CD8-positive, alpha-beta memory T cell (primary cell): ENCODE measurements around the gene SLC25A21. TPM values are rescaled to one million over a fixed set of nuclear protein-coding genes. Genes with fewer than 3 reads are reported as not detected.

Experiments
- CTCF ChIA-PET: fragments of 350-600 bp; sonication (Branson Sonifier 250); formaldehyde crosslinking; loops from one replicate; lab custom pipeline; 2021; ENCODE audit warnings: antibody characterized with exemption; lab: Charles Lee
- POLR2A ChIA-PET: fragments of 350-600 bp; sonication (Branson Sonifier 250); formaldehyde crosslinking; loops from one replicate; lab custom pipeline; 2021; ENCODE audit warnings: antibody characterized with exemption; lab: Charles Lee
- DNase-seq, 5 donors: peaks; one replicate each; pipeline versions ENCODE4 v3.0.0 to v3.0.0-alpha.2; 2020 to 2022; ENCODE audit warnings: mixed read lengths in 1 of 5
- H3K27ac ChIP-seq: one replicate; pipeline ENCODE4 v1.7.0; 2013; ENCODE audit warnings: low read depth, mild to moderate bottlenecking, low read length, moderate library complexity
- H3K27me3 ChIP-seq: 2 replicates; pipeline ENCODE4 v1.7.0; 2013; ENCODE audit warnings: low read length, mild to moderate bottlenecking; ENCODE audit not compliant: insufficient read depth, poor library complexity, severe bottlenecking
- H3K36me3 ChIP-seq: 2 replicates; pipeline ENCODE4 v1.7.0; 2013; ENCODE audit warnings: mild to moderate bottlenecking, low read length, moderate library complexity; ENCODE audit not compliant: insufficient read depth
- H3K4me1 ChIP-seq: 2 replicates; pipeline ENCODE4 v1.7.0; 2013; ENCODE audit warnings: mild to moderate bottlenecking, low read length, moderate library complexity; ENCODE audit not compliant: insufficient read depth
- H3K4me3 ChIP-seq: 2 replicates; pipeline ENCODE4 v1.7.0; 2013; ENCODE audit warnings: mild to moderate bottlenecking, low read length
- H3K9me3 ChIP-seq: 2 replicates; pipeline ENCODE4 v1.7.0; 2013; ENCODE audit warnings: mild to moderate bottlenecking, low read length
- H3K27ac Mint-ChIP-seq, 8 donors: one replicate each; pipeline ENCODE4 v1.8.0; 2020 to 2021; ENCODE audit warnings: mixed read lengths in 8 of 8, mild to moderate bottlenecking in 6 of 8, inconsistent platforms in 3 of 8, moderate library complexity in 3 of 8
- H3K27me3 Mint-ChIP-seq, 2 donors: one replicate each; pipeline ENCODE4 v1.8.0; 2020 to 2021; ENCODE audit warnings: mixed read lengths in 2 of 2, mild to moderate bottlenecking in 1 of 2, moderate library complexity in 1 of 2
- H3K36me3 Mint-ChIP-seq, 3 donors: one replicate each; pipeline ENCODE4 v1.8.0; 2020 to 2021; ENCODE audit warnings: mixed read lengths in 3 of 3, inconsistent platforms in 1 of 3, mild to moderate bottlenecking in 1 of 3
- H3K4me1 Mint-ChIP-seq, 3 donors: one replicate each; pipeline ENCODE4 v1.8.0; 2020 to 2021; ENCODE audit warnings: mixed read lengths in 3 of 3, inconsistent platforms in 1 of 3, mild to moderate bottlenecking in 1 of 3
- H3K4me3 Mint-ChIP-seq, 7 donors: one replicate each; pipeline ENCODE4 v1.8.0; 2020 to 2021; ENCODE audit warnings: mixed read lengths in 7 of 7, mild to moderate bottlenecking in 6 of 7, moderate library complexity in 4 of 7, inconsistent platforms in 2 of 7
- H3K9me3 Mint-ChIP-seq, 5 donors: one replicate each; pipeline ENCODE4 v1.8.0; 2020 to 2022; ENCODE audit warnings: mixed read lengths in 5 of 5, mild to moderate bottlenecking in 3 of 5, moderate library complexity in 2 of 5, inconsistent platforms in 1 of 5
- polyA plus RNA-seq: library from polyadenylated mRNA; unstranded; fragments of 300-500 nt; fragmentation: Illumina TruSeq; gene quantifications from one replicate; pipeline ENCODE4 v1.2.3, GENCODE V29; 2021
- total RNA-seq, 2 experiments: library from RNA; stranded (reverse); gene quantifications; one replicate each; pipeline ENCODE4 v1.2.3, GENCODE V29; 2021

SLC25A21 gene
- total and polyA plus RNA-seq, 3 experiments from 2014 or later, result not detected

DNA sequence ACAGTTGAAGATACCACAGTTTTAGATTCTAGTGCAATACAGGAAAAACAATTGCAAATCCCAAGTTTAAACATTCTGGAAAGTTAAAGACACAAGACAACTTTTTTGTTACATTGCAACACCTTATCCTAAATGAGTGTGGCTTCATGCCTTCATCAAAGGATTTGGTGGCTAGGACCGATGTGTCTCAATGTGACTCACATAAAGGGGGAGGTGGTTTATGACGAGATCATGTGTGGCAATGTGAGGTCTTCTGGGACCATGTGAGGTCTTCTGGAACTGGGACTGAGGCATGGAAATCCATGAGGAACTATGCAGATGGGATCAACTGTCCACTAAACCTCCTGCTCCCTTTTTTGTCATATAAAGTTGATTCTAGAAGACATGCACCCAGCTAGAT lies 344.5 kb downstream of the SLC25A21 start:
- H3K36me3 Mint-ChIP-seq, result peaks cover 0 to 2% (median 0%) of the 10 kb centered on the region in 3 donors
- CTCF ChIA-PET, result no interaction called here
- POLR2A ChIA-PET, result no interaction called here
- no peaks in the 10 kb centered on the region for H3K9me3 ChIP-seq
- H3K36me3 ChIP-seq, result no peaks in the 10 kb centered on the region
- H3K27me3 ChIP-seq, result no peaks in the 10 kb centered on the region
- DNase-seq, result no peak
- H3K4me3 ChIP-seq, result no peak overlapping the region
- no peaks in the 10 kb centered on the region for H3K4me1 Mint-ChIP-seq
- H3K4me3 Mint-ChIP-seq, result no peak overlapping the region
- no peaks in the 10 kb centered on the region for H3K4me1 ChIP-seq
- H3K27me3 Mint-ChIP-seq, result no peaks in the 10 kb centered on the region
- no peak overlapping the region for H3K27ac Mint-ChIP-seq
- H3K27ac ChIP-seq, result no peak overlapping the region
- H3K9me3 Mint-ChIP-seq, result peaks cover 2 to 9% (median 3%) of the 10 kb centered on the region in 5 donors

DNA sequence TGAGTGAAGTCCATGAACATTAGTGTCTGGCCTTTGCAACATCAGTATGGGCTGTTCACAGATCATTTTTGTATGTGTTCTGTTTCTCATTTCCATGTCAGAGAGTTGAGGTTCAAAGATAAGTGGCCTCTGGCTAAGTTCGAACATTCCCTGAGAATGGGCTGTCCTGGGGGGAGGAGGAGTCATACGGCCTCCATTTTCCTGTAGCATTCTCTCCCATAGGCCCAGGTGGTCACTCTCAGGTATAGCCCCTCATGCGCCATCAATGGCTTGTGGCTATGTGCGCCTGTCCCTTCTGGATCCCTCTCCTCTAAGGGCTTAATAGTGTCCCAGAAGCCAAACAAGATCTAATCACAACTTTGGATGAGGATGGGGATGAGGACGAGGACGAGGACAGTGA lies 345.8 kb downstream of the SLC25A21 start:
- POLR2A ChIA-PET, result no interaction called here
- Histone ChIP-seq H3K27me3 (no peaks in the 10 kb centered on the region), H3K9me3 (no peaks in the 10 kb centered on the region), H3K27ac (no peak overlapping the region), H3K36me3 (no peaks in the 10 kb centered on the region), H3K4me1 (no peaks in the 10 kb centered on the region), H3K4me3 (no peak overlapping the region)
- CTCF ChIA-PET, result no interaction called here
- no peak for DNase-seq
- Mint-ChIP-seq H3K4me3 (no peak overlapping the region), H3K9me3 (peaks cover 2 to 9% (median 3%) of the 10 kb centered on the region in 5 donors), H3K27me3 (no peaks in the 10 kb centered on the region), H3K27ac (no peak overlapping the region), H3K36me3 (peaks cover 0 to 2% (median 0%) of the 10 kb centered on the region in 3 donors), H3K4me1 (no peaks in the 10 kb centered on the region)

DNA sequence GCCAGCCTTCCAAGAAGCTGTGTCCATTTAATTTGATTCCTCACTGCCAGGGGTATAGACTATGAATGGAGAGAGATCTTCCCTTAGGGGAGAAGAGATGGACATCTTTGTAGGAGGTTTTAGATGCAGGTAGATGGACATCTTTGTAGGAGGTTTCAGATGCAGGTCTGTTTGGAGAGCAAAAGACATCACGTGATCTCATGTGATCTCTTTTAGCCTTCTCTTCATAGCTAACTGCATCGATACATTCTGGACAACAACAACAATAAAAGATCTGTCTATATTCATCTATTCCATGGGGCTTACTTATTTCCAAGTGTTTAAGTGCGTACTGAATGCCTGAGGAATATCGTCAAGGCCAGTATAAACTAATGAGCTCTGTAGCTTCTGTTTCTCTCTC lies 347.6 kb downstream of the SLC25A21 start:
- no peak overlapping the region for H3K4me3 Mint-ChIP-seq
- no peak overlapping the region for H3K27ac Mint-ChIP-seq
- peaks cover 0 to 2% (median 0%) of the 10 kb centered on the region in 3 donors for H3K36me3 Mint-ChIP-seq
- H3K4me3 ChIP-seq, result no peak overlapping the region
- ChIA-PET POLR2A (no interaction called here), CTCF (no interaction called here)
- H3K4me1 Mint-ChIP-seq, result no peaks in the 10 kb centered on the region
- H3K4me1 ChIP-seq, result no peaks in the 10 kb centered on the region
- H3K9me3 Mint-ChIP-seq, result peaks cover 2 to 8% (median 3%) of the 10 kb centered on the region in 5 donors
- H3K9me3 ChIP-seq, result no peaks in the 10 kb centered on the region
- no peak overlapping the region for H3K27ac ChIP-seq
- no peaks in the 10 kb centered on the region for H3K27me3 ChIP-seq
- no peaks in the 10 kb centered on the region for H3K36me3 ChIP-seq
- no peaks in the 10 kb centered on the region for H3K27me3 Mint-ChIP-seq
- DNase-seq, result no peak

DNA sequence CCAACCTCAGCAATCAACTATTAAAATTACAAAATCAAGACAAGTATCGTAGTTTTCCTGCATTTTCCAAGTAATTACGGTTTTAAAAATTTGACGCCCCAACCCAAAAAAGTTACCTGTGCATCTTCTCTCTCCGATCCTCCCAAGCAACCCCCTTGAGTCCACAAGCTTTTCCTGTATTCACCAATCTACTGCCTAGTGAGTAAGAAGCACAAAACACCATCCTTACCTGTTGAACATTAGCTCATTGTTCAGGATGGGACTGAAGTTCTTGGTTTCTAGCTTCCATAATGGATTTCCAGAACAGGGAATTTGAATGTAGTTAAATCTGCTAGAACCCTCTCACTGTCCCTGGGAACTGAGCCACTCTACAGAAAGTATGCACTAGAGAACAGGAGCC lies 348.8 kb downstream of the SLC25A21 start:
- H3K27ac ChIP-seq, result no peak overlapping the region
- H3K4me3 ChIP-seq, result no peak overlapping the region
- no peak overlapping the region for H3K27ac Mint-ChIP-seq
- no peaks in the 10 kb centered on the region for H3K27me3 ChIP-seq
- POLR2A ChIA-PET, result no interaction called here
- no peaks in the 10 kb centered on the region for H3K36me3 ChIP-seq
- peaks cover 0 to under 1% (median 0%) of the 10 kb centered on the region in 3 donors for H3K36me3 Mint-ChIP-seq
- no peaks in the 10 kb centered on the region for H3K9me3 ChIP-seq
- H3K4me1 Mint-ChIP-seq, result no peaks in the 10 kb centered on the region
- H3K27me3 Mint-ChIP-seq, result no peaks in the 10 kb centered on the region
- H3K9me3 Mint-ChIP-seq, result peaks cover 0 to 5% (median 1%) of the 10 kb centered on the region in 5 donors
- no peaks in the 10 kb centered on the region for H3K4me1 ChIP-seq
- CTCF ChIA-PET, result no interaction called here
- H3K4me3 Mint-ChIP-seq, result no peak overlapping the region
- no peak for DNase-seq

- H3K27me3 ChIP-seq, result no peaks in the 10 kb centered on the region
- POLR2A ChIA-PET, result no interaction called here
- H3K27ac ChIP-seq, result no peak overlapping the region
- no peak overlapping the region for H3K27ac Mint-ChIP-seq
- H3K4me3 Mint-ChIP-seq, result no peak overlapping the region
- no peak for DNase-seq
- CTCF ChIA-PET, result no interaction called here
- H3K27me3 Mint-ChIP-seq, result no peaks in the 10 kb centered on the region
- H3K36me3 ChIP-seq, result no peaks in the 10 kb centered on the region
- H3K9me3 Mint-ChIP-seq, result peaks cover 0 to 5% (median 1%) of the 10 kb centered on the region in 5 donors
- H3K4me1 ChIP-seq, result no peaks in the 10 kb centered on the region
- no peaks in the 10 kb centered on the region for H3K4me1 Mint-ChIP-seq
- no peaks in the 10 kb centered on the region for H3K9me3 ChIP-seq
- no peaks in the 10 kb centered on the region for H3K36me3 Mint-ChIP-seq
- no peak overlapping the region for H3K4me3 ChIP-seq
Measured at GRCh38 chr14:36822685-36823084, 349.7 kb downstream of the SLC25A21 start.

DNA sequence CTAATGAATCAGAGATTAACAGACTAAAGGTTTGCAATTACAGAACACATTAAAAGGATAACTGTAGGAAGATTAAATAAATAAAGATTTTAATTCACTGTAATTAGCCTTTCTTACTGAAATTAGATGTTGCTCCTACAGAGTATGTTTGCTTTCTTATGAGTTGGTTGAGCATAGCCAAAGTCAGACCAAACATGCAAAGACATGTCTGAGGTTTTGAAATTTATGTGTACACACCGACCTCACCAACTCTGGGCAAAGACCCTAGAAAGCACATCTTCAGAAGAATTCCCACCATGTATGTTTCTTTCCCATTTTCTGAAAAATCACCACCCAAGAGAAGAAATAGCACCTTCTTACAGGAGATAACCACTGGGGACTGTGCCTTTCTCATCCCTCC lies 351.5 kb downstream of the SLC25A21 start:
- ChIA-PET POLR2A (no interaction called here), CTCF (no interaction called here)
- H3K27me3 Mint-ChIP-seq, result no peaks in the 10 kb centered on the region
- H3K4me3 Mint-ChIP-seq, result no peak overlapping the region
- H3K4me1 Mint-ChIP-seq, result no peaks in the 10 kb centered on the region
- Histone ChIP-seq H3K4me3 (no peak overlapping the region), H3K36me3 (no peaks in the 10 kb centered on the region), H3K27me3 (no peaks in the 10 kb centered on the region), H3K9me3 (no peaks in the 10 kb centered on the region), H3K4me1 (no peaks in the 10 kb centered on the region), H3K27ac (no peak overlapping the region)
- peaks cover 0 to 7% (median 5%) of the 10 kb centered on the region in 5 donors for H3K9me3 Mint-ChIP-seq
- no peak for DNase-seq
- no peaks in the 10 kb centered on the region for H3K36me3 Mint-ChIP-seq
- H3K27ac Mint-ChIP-seq, result no peak overlapping the region

- Histone ChIP-seq H3K27ac (no peak overlapping the region), H3K4me3 (no peak overlapping the region), H3K36me3 (no peaks in the 10 kb centered on the region), H3K4me1 (no peaks in the 10 kb centered on the region), H3K27me3 (no peaks in the 10 kb centered on the region), H3K9me3 (no peaks in the 10 kb centered on the region)
- no peak overlapping the region for H3K27ac Mint-ChIP-seq
- no peaks in the 10 kb centered on the region for H3K27me3 Mint-ChIP-seq
- CTCF ChIA-PET, result no interaction called here
- H3K4me1 Mint-ChIP-seq, result no peaks in the 10 kb centered on the region
- peaks cover 0 to 8% (median 3%) of the 10 kb centered on the region in 5 donors for H3K9me3 Mint-ChIP-seq
- H3K4me3 Mint-ChIP-seq, result no peak overlapping the region
- no peaks in the 10 kb centered on the region for H3K36me3 Mint-ChIP-seq
- POLR2A ChIA-PET, result no interaction called here
- no peak for DNase-seq
Measured at GRCh38 chr14:36820111-36820709, 352.2 kb downstream of the SLC25A21 start.

DNA sequence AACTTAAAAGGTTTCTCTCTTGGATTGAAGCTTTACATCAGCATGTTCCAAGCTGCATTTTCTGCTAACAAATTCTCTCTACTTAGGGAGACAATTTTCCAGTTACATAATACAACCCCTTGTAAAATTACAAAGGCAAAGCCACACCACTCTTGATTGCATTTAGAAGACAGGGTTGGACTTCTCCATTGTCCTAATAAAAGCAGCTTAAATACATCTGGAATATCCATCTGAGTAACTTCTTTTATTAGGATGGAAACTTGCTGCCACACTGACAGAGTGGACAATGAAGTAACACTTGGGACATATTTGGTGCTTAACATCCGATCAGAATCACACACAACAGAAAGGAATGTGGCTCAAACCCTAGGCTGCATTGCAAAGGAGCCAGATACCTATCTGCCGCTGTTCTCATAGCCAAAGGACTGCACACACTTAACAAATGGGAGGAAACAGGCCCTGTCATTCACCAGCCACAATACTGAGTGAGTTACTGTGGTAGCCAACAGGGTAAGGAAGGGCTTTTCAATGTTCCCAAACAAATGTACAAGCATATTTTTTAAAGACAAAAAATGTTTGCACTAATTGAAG lies 353.5 kb downstream of the SLC25A21 start:
- no peaks in the 10 kb centered on the region for H3K4me1 Mint-ChIP-seq
- no peaks in the 10 kb centered on the region for H3K4me1 ChIP-seq
- H3K4me3 ChIP-seq, result no peak overlapping the region
- H3K36me3 ChIP-seq, result no peaks in the 10 kb centered on the region
- H3K27me3 Mint-ChIP-seq, result peaks cover 0 to 1% of the 10 kb centered on the region in 2 donors
- no peak overlapping the region for H3K27ac Mint-ChIP-seq
- ChIA-PET POLR2A (no interaction called here), CTCF (no interaction called here)
- no peak for DNase-seq
- peaks cover 0 to 8% (median 3%) of the 10 kb centered on the region in 5 donors for H3K9me3 Mint-ChIP-seq
- H3K9me3 ChIP-seq, result no peaks in the 10 kb centered on the region
- no peak overlapping the region for H3K27ac ChIP-seq
- no peaks in the 10 kb centered on the region for H3K27me3 ChIP-seq
- no peak overlapping the region for H3K4me3 Mint-ChIP-seq
- H3K36me3 Mint-ChIP-seq, result no peaks in the 10 kb centered on the region
